Stimulated activated CD8-positive, alpha-beta memory T cell treated with anti-CD3 and anti-CD28 coated beads, Interleukin-12 subunit alpha, Interleukin-12 subunit beta, amount 100 ng/mL, for 1 hour (primary cell): Measurements from ENCODE around the gene UBASH3A.
"Not testable (repeated sequence)": the region's sequence is repeated elsewhere in the genome, so short reads cannot be mapped to it uniquely, and the experiment has no call there.

Source experiments
- DNase-seq: peaks from one replicate; pipeline ENCODE4 v3.0.0-alpha.2; 2020; ENCODE audit warnings: low read depth

The UBASH3A gene

DNA sequence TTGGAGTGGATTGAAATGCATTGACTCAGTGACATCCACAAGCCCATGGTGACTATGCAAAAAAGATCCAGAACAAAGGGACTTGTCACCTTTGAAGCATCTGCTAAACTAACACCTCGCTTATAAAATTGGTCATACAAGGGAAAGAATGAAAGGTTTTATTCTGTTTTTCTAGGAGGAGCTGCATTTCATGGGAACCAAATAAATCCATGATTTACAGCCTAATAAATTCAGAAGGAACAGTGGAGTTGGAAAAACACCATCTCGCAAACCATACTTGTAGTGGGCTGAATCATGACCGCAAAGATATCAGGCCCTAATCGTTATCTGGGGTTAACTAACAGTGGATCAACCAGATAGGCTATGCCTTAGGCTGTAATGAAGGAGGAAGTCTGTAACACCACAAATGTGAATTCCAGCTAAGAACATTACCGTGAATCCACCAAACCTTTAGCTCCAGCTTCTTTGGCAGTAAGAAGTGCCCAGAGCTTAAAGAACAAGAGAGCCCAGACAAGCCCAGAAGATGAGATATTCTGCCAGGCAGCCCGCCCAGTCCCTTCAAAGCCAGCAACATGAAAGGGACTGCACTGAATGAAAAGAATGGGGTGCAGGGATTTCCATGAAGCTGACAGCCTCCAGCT, 64.9 kb downstream of the UBASH3A start:
- DNase-seq: no peak

- no peak for DNase-seq
Measured at GRCh38 chr21:42469272-42469671, 65.6 kb downstream of the UBASH3A start.

DNA sequence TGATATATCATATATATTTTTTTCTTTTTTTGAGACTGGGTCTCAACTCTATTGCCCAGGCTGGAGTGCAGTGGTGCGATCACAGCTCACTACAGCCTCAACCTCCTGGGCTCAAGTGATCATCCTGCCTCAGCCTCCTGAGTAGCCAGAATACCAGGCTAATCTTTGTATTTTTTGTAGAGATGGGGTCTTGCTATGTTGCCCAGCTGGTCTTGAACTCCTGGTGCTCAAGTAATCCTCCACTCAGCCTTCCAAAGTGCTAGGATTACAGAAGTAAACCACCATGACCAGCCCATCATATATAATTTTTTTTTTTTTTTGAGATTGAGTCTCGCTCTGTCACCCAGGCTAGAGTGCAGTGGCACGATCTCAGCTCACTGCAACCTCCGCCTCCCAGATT, 66.0 kb downstream of the UBASH3A start:
- not testable (repeated sequence) for DNase-seq

- DNase-seq: no peak
Measured at GRCh38 chr21:42471206-42471605, 67.5 kb downstream of the UBASH3A start.

GRCh38 chr21:42471716-42472330, 68.1 kb downstream of the UBASH3A start:
- no peak for DNase-seq

DNA sequence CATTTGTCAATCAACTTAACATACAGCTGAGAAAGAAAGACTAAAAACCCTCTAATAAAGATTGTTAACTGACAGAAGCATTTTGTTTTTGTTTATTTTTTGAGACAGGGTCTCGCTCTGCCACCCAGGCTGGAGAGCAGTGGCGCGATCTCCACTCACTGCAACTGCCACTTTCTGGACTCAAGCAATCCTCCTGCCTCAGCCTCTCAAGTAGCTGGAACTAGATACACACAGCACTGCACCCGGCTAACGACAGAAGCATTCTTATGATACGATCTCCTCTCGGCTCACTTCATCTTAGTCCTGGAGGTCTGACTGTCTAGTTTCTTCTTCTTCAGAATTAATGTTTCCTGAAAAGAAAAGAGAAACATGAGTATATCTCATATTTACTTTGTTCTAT, 68.8 kb downstream of the UBASH3A start:
- no peak for DNase-seq

- DNase-seq: no peak
Measured at GRCh38 chr21:42473498-42474042, 69.9 kb downstream of the UBASH3A start.

- DNase-seq: no peak
Measured at GRCh38 chr21:42474043-42474831, 70.5 kb downstream of the UBASH3A start.

GRCh38 chr21:42475036-42475435, 71.3 kb downstream of the UBASH3A start:
- DNase-seq: no peak

DNA sequence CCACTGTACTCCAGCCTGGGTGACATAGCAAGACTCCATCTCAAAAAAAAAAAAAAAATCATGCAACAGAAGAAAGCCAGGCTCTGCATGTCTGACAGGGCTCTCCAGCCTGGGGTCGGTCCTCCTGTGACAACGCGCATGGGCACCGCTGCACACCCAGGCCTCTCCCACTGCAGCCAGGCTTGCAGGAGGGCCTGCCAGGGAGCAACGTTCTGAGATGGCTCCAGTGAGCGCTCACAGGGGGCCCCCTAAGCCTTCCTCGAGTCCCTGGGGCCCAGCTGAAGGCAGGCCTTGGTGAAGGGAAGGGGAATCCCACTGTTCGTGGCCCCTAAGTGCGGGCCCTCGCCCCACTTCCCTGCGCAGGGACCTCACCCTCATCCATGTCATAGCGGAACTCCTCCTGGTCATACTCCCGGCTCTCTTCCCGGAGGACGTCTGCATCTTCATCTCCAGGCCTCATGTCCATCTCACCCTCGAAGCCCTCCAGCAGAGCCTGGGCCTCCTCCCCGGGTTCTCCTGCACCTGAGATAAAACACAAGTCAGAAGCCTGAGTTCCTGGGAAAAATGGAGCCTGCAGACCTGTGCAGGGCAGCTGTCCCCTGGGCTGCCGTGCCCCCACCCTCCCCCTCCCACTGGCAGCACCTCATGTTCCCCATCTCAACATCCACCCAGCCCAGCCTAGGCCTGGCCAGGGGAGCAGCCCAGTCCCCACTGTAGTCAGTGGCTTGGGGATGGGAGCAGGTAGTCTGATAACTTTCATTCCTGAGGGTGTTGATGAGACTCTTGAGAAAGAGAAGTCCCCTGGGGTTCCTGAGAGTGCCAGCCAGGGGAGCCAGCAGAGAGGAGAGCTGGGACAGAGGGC, 72.1 kb downstream of the UBASH3A start:
- no peak for DNase-seq

DNA sequence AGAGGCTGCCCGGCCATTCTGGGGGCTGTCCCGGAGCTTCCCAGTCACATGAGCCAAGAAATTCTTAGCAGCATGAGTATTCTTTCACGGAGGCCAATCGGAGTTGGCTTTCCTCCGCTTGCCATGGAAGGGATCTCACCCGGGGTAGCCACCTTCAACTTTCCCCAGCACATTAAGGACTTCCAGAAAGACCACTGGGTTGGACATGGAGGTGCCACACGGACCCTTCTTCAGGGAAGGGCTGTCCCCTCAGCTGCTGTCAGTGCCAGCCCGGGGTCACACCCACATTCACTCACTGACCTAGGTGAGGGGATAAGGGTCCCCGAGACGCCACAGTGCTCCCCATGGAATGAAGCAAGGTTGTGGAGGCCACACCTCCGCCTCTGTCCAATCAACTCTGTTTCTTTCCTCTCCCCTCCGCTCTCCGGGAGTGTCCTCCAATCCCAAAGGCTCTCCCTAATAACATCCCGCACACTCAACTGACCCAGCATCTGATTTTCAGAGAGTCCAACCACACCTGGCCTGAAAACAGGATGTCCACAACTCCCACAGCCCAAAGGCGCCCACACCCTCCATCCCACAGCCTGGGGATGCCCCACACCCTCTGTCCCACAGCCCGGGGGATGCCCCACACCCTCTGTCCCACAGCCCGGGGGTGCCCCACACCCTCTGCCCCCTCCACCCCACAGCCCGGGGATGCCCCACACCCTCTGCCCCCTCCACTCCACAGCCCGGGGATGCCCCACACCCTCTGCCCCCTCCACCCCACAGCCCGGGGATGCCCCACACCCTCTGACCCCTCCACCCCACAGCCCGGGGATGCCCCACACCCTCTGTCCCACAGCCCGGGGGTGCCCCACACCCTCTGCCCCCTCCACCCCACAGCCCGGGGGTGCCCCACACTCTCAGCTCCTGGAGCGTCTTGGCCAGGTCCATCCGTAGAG, 73.0 kb downstream of the UBASH3A start:
- no peak for DNase-seq

- no peak for DNase-seq
Measured at GRCh38 chr21:42478504-42478903, 74.8 kb downstream of the UBASH3A start.

- DNase-seq: no peak
Measured at GRCh38 chr21:42479582-42479981, 75.9 kb downstream of the UBASH3A start.

- DNase-seq: no peak
Measured at GRCh38 chr21:42480736-42481135, 77.0 kb downstream of the UBASH3A start.

- DNase-seq: no peak
Measured at GRCh38 chr21:42481169-42481568, 77.5 kb downstream of the UBASH3A start.

- no peak for DNase-seq
Measured at GRCh38 chr21:42484966-42485365, 81.3 kb downstream of the UBASH3A start.

DNA sequence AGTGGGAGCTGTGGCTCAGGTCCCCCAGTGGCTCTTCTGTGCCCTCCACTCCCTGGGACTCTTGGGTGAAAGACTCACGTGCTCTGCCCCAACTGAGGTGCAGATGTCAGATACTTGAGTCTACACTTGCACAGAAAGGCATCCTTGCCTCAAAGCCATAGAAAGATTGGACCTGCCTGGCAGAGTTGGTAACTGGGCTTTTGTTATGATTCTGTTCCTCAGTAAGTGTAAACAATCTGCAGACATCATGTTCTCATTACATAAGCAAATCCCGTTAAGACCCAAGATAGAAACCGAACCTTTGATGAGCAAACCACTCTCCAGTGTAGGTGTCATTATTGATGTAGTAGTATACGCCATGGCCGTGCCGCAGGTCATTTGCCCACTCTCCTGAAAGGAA, 82.4 kb downstream of the UBASH3A start:
- no peak for DNase-seq

- no peak for DNase-seq
Measured at GRCh38 chr21:42486531-42486930, 82.8 kb downstream of the UBASH3A start.

DNA sequence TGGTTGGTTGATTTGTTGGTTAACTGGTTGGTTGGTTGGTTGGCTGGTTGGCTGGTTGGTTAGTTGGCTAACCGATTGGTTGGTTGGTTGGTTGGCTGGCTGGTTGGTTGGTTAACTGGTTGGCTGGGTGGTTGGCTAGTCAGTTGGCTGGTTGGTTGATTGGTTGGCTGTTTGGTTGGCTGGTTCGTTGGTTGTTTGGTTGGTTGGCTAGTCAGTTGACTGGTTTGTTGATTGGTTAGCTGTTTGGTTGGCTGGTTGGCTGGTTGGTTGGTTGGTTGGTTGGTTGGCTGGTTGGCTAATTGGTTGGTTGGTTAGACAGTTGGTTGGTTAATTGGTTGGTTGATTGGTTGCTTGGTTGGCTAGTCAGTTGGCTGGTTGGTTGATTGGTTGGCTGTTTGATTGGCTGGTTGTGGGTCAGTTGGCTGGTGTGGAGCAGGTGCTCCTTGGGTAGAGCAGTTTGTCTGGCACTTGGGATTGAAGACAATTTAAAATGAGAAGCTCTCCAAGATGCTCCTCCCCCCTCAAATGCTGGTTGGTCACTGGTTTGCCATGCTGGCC, 85.4 kb downstream of the UBASH3A start:
- no peak for DNase-seq

DNA sequence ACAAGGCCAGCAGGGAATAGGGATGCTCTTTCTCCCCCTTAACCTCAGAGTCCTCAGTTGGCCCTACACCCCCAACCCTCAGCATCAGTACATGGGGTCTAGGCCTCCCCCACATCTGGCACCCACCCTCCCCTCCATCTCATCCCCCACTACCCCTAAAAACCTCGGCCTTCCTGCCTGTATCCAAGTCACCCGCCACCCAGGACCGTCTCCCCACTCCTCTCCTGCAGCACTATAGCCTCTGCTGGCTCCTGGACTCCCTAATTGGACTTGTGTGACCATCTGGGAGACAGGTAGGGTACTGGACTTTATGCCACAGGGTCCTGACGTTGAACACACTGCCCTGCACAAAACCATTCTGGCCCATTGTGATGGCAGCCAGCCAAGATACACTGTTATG, 86.3 kb downstream of the UBASH3A start:
- DNase-seq: no peak

DNA sequence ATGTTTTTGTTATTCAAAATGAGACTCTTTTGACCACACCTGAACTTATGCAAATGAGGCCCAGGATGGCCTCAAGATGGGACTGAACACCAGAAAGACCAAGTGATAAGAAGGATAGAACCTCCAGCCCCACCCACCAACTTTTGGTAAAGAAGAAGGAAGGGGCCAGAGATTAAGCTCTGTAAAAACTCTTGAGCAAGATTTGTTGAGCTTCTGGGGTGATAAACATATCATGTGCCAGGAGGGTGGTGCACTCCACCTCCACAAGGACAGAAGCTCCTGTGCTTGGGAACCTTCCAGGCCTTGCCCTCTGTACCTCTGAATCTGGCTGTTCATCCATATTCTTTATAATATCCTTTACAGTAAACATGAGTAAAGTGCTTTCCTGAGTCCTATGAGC, 87.0 kb downstream of the UBASH3A start:
- DNase-seq: no peak
